Measurements from ENCODE around the gene NEUROG3. TPM values are rescaled to one million over a fixed set of nuclear protein-coding genes. Genes with fewer than 3 reads are reported as not detected.

Gene NEUROG3
- total RNA-seq, 2 experiments from 2014 or later = not detected

GRCh38 chr10:69533658-69534057, 39.6 kb downstream of the NEUROG3 start:
- TF ChIP-seq CTCF (conservative IDR thresholded peaks at IDR 0.05; ENCODE audit: low read length) (no peak), EZH2phosphoT487 (IDR thresholded peaks at IDR 0.05; ENCODE audit: borderline replicate concordance, low read depth, low read length) (no peak)
- Histone ChIP-seq H3K4me2 (ENCODE audit: low read length) (no peak overlapping the region), H4K20me1 (ENCODE audit: insufficient read depth, low read length) (no peaks in the 10 kb centered on the region), H3K79me2 (ENCODE audit: insufficient read depth, low read depth, low read length) (no peaks in the 10 kb centered on the region), H3K27ac (ENCODE audit: low read depth, low read length, poor library complexity, severe bottlenecking) (no peak overlapping the region), H3K4me1 (ENCODE audit: insufficient read depth, low read length, poor library complexity, severe bottlenecking) (no peaks in the 10 kb centered on the region), H3K9me3 (ENCODE audit: low read length) (no peaks in the 10 kb centered on the region), H3K4me3 (ENCODE audit: low read depth, low read length, poor library complexity, severe bottlenecking) (no peak overlapping the region), H2AFZ (ENCODE audit: low read length) (no peak overlapping the region), H3K36me3 (ENCODE audit: insufficient read depth, low read length) (no peaks in the 10 kb centered on the region), H3K9me2 (ENCODE audit: insufficient read depth, low read length) (no peaks in the 10 kb centered on the region)
- intact Hi-C loops (cut with micrococcal nuclease; ENCODE audit: unreplicated experiment) = no loop called here
- ChIA-PET POLR2A (no interaction called here), CTCF (ENCODE audit: unreplicated experiment) (no interaction called here)
- BruUV-seq (replicated peaks) = no TSS peak
- no peak for DNase-seq (ENCODE audit: low spot score)

GRCh38 chr10:69527961-69528360, 45.3 kb downstream of the NEUROG3 start:
- DNase-seq (ENCODE audit: low spot score) = no peak
- no peak overlapping the region for H3K4me2 ChIP-seq (ENCODE audit: low read length)
- intact Hi-C loops (cut with micrococcal nuclease; ENCODE audit: unreplicated experiment) = no loop called here
- no peaks in the 10 kb centered on the region for H3K36me3 ChIP-seq (ENCODE audit: insufficient read depth, low read length)
- no peaks in the 10 kb centered on the region for H4K20me1 ChIP-seq (ENCODE audit: insufficient read depth, low read length)
- no TSS peak for BruUV-seq (replicated peaks)
- no peaks in the 10 kb centered on the region for H3K4me1 ChIP-seq (ENCODE audit: insufficient read depth, low read length, poor library complexity, severe bottlenecking)
- no peak overlapping the region for H3K27ac ChIP-seq (ENCODE audit: low read depth, low read length, poor library complexity, severe bottlenecking)
- ChIA-PET POLR2A (interaction anchor here (0.6 kb wide), 1 partner anchor 277 kb away, joined by 4 read pairs; no protein-coding TSS in a partner anchor), CTCF (ENCODE audit: unreplicated experiment) (no interaction called here)
- H2AFZ ChIP-seq (ENCODE audit: low read length) = no peak overlapping the region
- no peaks in the 10 kb centered on the region for H3K9me2 ChIP-seq (ENCODE audit: insufficient read depth, low read length)
- H3K9me3 ChIP-seq (ENCODE audit: low read length) = no peaks in the 10 kb centered on the region
- TF ChIP-seq EZH2phosphoT487 (IDR thresholded peaks at IDR 0.05; ENCODE audit: borderline replicate concordance, low read depth, low read length) (no peak), CTCF (conservative IDR thresholded peaks at IDR 0.05; ENCODE audit: low read length) (no peak)
- no peak overlapping the region for H3K4me3 ChIP-seq (ENCODE audit: low read depth, low read length, poor library complexity, severe bottlenecking)
- H3K79me2 ChIP-seq (ENCODE audit: insufficient read depth, low read depth, low read length) = no peaks in the 10 kb centered on the region

Other genes starting within 250 kb of the NEUROG3 start
- not detected in 2 replicates for gene TACR2, start 156.5 kb downstream of the NEUROG3 start, total RNA-seq (2014; rRNA removed; shearing (Covaris generic))
- not detected in 2 replicates for gene TACR2, start 156.5 kb downstream of the NEUROG3 start, total RNA-seq (2022)
- gene TSPAN15, start 122.0 kb downstream of the NEUROG3 start, total RNA-seq (2014; rRNA removed; shearing (Covaris generic)) = 1.9 and 2.4 TPM in 2 replicates
- 3.1 and 4.0 TPM in 2 replicates for gene TSPAN15, start 122.0 kb downstream of the NEUROG3 start, total RNA-seq (2022)
- gene FAM241B, start 56.8 kb upstream of the NEUROG3 start, total RNA-seq (2014; rRNA removed; shearing (Covaris generic)) = not detected in 2 replicates
- not detected in 2 replicates for gene FAM241B, start 56.8 kb upstream of the NEUROG3 start, total RNA-seq (2022)
- 0.06 TPM in 1 of 2 replicates, not detected in the other for gene COL13A1, start 228.5 kb upstream of the NEUROG3 start, total RNA-seq (2014; rRNA removed; shearing (Covaris generic))
- not detected in 2 replicates for gene COL13A1, start 228.5 kb upstream of the NEUROG3 start, total RNA-seq (2022)

Data from OCI-LY7 (cell line).